ENCODE results near the gene C1orf159.

GRCh38 chr1:1141244-1141910, 25.5 kb upstream of the C1orf159 start:
- TF ChIP-seq CTCF (IDR thresholded peaks at IDR 0.05) (no peak), POLR2A (IDR thresholded peaks at IDR 0.05) (no peak)

Measured in testis (tissue), 2 donors.